HEK293 (cell line): Measurements from ENCODE around the gene SPEM1.

Experiments used
- CTCF ChIA-PET: fragments of 350-600 bp; formaldehyde crosslinking; extraction: SDS; loops from one replicate; lab custom pipeline; 2021; ENCODE audit warnings: antibody characterized with exemption; lab: Yijun Ruan, JAX
- POLR2A ChIA-PET: fragments of 300-600 bp; formaldehyde crosslinking; extraction: SDS; loops from one replicate; lab custom pipeline; 2020; ENCODE audit warnings: antibody characterized with exemption, inconsistent platforms; lab: Yijun Ruan, JAX
- H3K27ac ChIP-seq: fragments of 200-500 bp; sonication (Bioruptor generic); 2 replicates; pipeline ENCODE4 v1.5.1; 2014; ENCODE audit warnings: low read depth, low read length, control low read depth, inconsistent platforms; ENCODE audit errors: extremely low read depth
- H3K36me3 ChIP-seq, 2 experiments: fragments of 200-500 bp in 1 of 2; sonication (Bioruptor generic) in 1 of 2; 1 replicate in 1 of 2; 2 replicates in 1 of 2; pipeline ENCODE4 v1.5.1; 2014 to 2017; ENCODE audit warnings: inconsistent platforms in 2 of 2, low read length in 2 of 2; ENCODE audit not compliant: control insufficient read depth in 2 of 2, insufficient read depth in 1 of 2
- H3K4me1 ChIP-seq: fragments of 200-500 bp; sonication (Bioruptor generic); 2 replicates; pipeline ENCODE4 v1.5.1; 2014; ENCODE audit warnings: mild to moderate bottlenecking, low read length, inconsistent platforms; ENCODE audit not compliant: control insufficient read depth, insufficient read depth
- H3K4me3 ChIP-seq: 2 replicates; pipeline ENCODE4 v1.5.1; 2011; ENCODE audit warnings: low read depth, mild to moderate bottlenecking, control low read depth, low read length, moderate library complexity
- H3K9me3 ChIP-seq: fragments of 200-500 bp; sonication (Bioruptor generic); 2 replicates; pipeline ENCODE4 v1.5.1; 2014; ENCODE audit warnings: low read depth, low read length, inconsistent platforms; ENCODE audit not compliant: control insufficient read depth, insufficient read depth
- KLF16 ChIP-seq: fragments of 450-650 bp; formaldehyde crosslinking; IDR thresholded peaks from 2 replicates; pipeline ENCODE4 v1.5.1; 2017; ENCODE audit warnings: missing biosample characterization, missing genetic modification characterization
- KLF7 ChIP-seq: fragments of 450-650 bp; formaldehyde crosslinking; IDR thresholded peaks from 2 replicates; pipeline ENCODE4 v1.5.1; 2016; ENCODE audit warnings: missing biosample characterization, missing genetic modification characterization, borderline replicate concordance
- OSR2 ChIP-seq: fragments of 450-650 bp; formaldehyde crosslinking; IDR thresholded peaks from 2 replicates; pipeline ENCODE4 v1.5.1; 2016; ENCODE audit warnings: missing biosample characterization, missing genetic modification characterization
- SETDB1 ChIP-seq: IDR thresholded peaks from one replicate; pipeline ENCODE4 v1.6.1; 2017; ENCODE audit warnings: mild to moderate bottlenecking, low read length, moderate library complexity, mixed read lengths; ENCODE audit not compliant: insufficient read length
- SP7 ChIP-seq: fragments of 450-650 bp; formaldehyde crosslinking; IDR thresholded peaks from 2 replicates; pipeline ENCODE4 v1.5.1; 2016; ENCODE audit warnings: missing biosample characterization, missing genetic modification characterization
- TSHZ1 ChIP-seq: fragments of 450-650 bp; formaldehyde crosslinking; IDR thresholded peaks from 2 replicates; pipeline ENCODE4 v1.5.1; 2016; ENCODE audit warnings: missing biosample characterization, missing genetic modification characterization, borderline replicate concordance
- YY2 ChIP-seq: fragments of 450-650 bp; formaldehyde crosslinking; IDR thresholded peaks from 2 replicates; pipeline ENCODE4 v1.5.1; 2016; ENCODE audit warnings: missing biosample characterization, missing genetic modification characterization
- ZBTB48 ChIP-seq: fragments of 450-650 bp; formaldehyde crosslinking; IDR thresholded peaks from 2 replicates; pipeline ENCODE4 v1.5.1; 2016; ENCODE audit warnings: missing biosample characterization, missing genetic modification characterization
- ZFP37 ChIP-seq: fragments of 450-650 bp; formaldehyde crosslinking; IDR thresholded peaks from 2 replicates; pipeline ENCODE4 v1.5.1; 2016; ENCODE audit warnings: missing biosample characterization, missing genetic modification characterization
- ZNF138 ChIP-seq: fragments of 450-650 bp; formaldehyde crosslinking; IDR thresholded peaks from 2 replicates; pipeline ENCODE4 v1.5.1; 2016; ENCODE audit warnings: missing biosample characterization, missing genetic modification characterization, borderline replicate concordance
- ZNF148 ChIP-seq: fragments of 450-650 bp; formaldehyde crosslinking; IDR thresholded peaks from 2 replicates; pipeline ENCODE4 v1.5.0; 2017; ENCODE audit warnings: missing biosample characterization, missing genetic modification characterization, borderline replicate concordance
- ZNF175 ChIP-seq: fragments of 450-650 bp; formaldehyde crosslinking; IDR thresholded peaks from 2 replicates; pipeline ENCODE4 v1.5.1; 2016; ENCODE audit warnings: missing biosample characterization, missing genetic modification characterization
- ZNF211 ChIP-seq: fragments of 450-650 bp; formaldehyde crosslinking; IDR thresholded peaks from 2 replicates; pipeline ENCODE4 v1.5.1; 2016; ENCODE audit warnings: low read depth, missing biosample characterization, missing genetic modification characterization
- ZNF23 ChIP-seq: fragments of 450-650 bp; formaldehyde crosslinking; IDR thresholded peaks from 2 replicates; pipeline ENCODE4 v1.5.1; 2016; ENCODE audit warnings: missing biosample characterization, missing genetic modification characterization, borderline replicate concordance
- ZNF302 ChIP-seq: fragments of 450-650 bp; formaldehyde crosslinking; IDR thresholded peaks from 2 replicates; pipeline ENCODE4 v1.5.1; 2016; ENCODE audit warnings: missing biosample characterization, missing genetic modification characterization, low read depth
- ZNF366 ChIP-seq: fragments of 450-650 bp; formaldehyde crosslinking; conservative IDR thresholded peaks from 2 replicates; pipeline ENCODE4 v1.5.1; 2016; ENCODE audit warnings: missing biosample characterization, missing genetic modification characterization
- ZNF394 ChIP-seq: fragments of 450-650 bp; formaldehyde crosslinking; IDR thresholded peaks from 2 replicates; pipeline ENCODE4 v1.5.1; 2016; ENCODE audit warnings: missing biosample characterization, missing genetic modification characterization, mild to moderate bottlenecking, moderate library complexity, borderline replicate concordance
- ZNF423 ChIP-seq: fragments of 450-650 bp; formaldehyde crosslinking; IDR thresholded peaks from 2 replicates; pipeline ENCODE4 v1.5.1; 2016; ENCODE audit warnings: missing biosample characterization, missing genetic modification characterization
- ZNF433 ChIP-seq: fragments of 450-650 bp; formaldehyde crosslinking; IDR thresholded peaks from 2 replicates; pipeline ENCODE4 v1.5.1; 2016; ENCODE audit warnings: missing biosample characterization, missing genetic modification characterization, low read depth
- ZNF558 ChIP-seq: fragments of 450-650 bp; formaldehyde crosslinking; IDR thresholded peaks from 2 replicates; pipeline ENCODE4 v1.5.1; 2016; ENCODE audit warnings: missing biosample characterization, missing genetic modification characterization
- ZNF660 ChIP-seq: fragments of 450-650 bp; IDR thresholded peaks from 2 replicates; pipeline ENCODE4 v1.5.1; 2018; ENCODE audit warnings: missing biosample characterization, mild to moderate bottlenecking, missing genetic modification characterization
- ZNF747 ChIP-seq: fragments of 450-650 bp; formaldehyde crosslinking; IDR thresholded peaks from 2 replicates; pipeline ENCODE4 v1.5.1; 2016; ENCODE audit warnings: missing biosample characterization, missing genetic modification characterization
- ZNF792 ChIP-seq: fragments of 450-650 bp; formaldehyde crosslinking; IDR thresholded peaks from 2 replicates; pipeline ENCODE4 v1.5.1; 2016; ENCODE audit warnings: missing biosample characterization, missing genetic modification characterization
- TF ChIP-seq, protein P1 (sequence below): fragments of 450-650 bp; formaldehyde crosslinking; IDR thresholded peaks from 2 replicates; pipeline ENCODE4 v1.5.1; 2016; ENCODE audit warnings: missing biosample characterization, missing genetic modification characterization
- TF ChIP-seq, protein P2 (sequence below): fragments of 450-650 bp; formaldehyde crosslinking; IDR thresholded peaks from 2 replicates; pipeline ENCODE4 v1.5.1; 2017; ENCODE audit warnings: missing biosample characterization, missing genetic modification characterization
- TF ChIP-seq, protein P3 (sequence below): fragments of 450-650 bp; formaldehyde crosslinking; IDR thresholded peaks from 2 replicates; pipeline ENCODE4 v1.5.1; 2016; ENCODE audit warnings: missing biosample characterization, missing genetic modification characterization
- TF ChIP-seq, protein P4 (sequence below): fragments of 450-650 bp; formaldehyde crosslinking; IDR thresholded peaks from 2 replicates; pipeline ENCODE4 v1.5.1; 2016; ENCODE audit warnings: missing biosample characterization, missing genetic modification characterization

SPEM1 gene

GRCh38 chr17:7374353-7374752, 45.8 kb upstream of the SPEM1 start (continued):
- TF ChIP-seq ZNF433: no peak
- TF ChIP-seq SP7 (tag by site-specific recombination): no peak
- no peak for TF ChIP-seq ZNF660 (tag by site-specific recombination)
- TF ChIP-seq ZNF211 (tag by site-specific recombination): no peak
- no peak for TF ChIP-seq OSR2 (tag by site-specific recombination)
- no peak for TF ChIP-seq ZNF366 (tag by site-specific recombination)
- no peak for TF ChIP-seq ZNF302
- TF ChIP-seq, protein P1, sequence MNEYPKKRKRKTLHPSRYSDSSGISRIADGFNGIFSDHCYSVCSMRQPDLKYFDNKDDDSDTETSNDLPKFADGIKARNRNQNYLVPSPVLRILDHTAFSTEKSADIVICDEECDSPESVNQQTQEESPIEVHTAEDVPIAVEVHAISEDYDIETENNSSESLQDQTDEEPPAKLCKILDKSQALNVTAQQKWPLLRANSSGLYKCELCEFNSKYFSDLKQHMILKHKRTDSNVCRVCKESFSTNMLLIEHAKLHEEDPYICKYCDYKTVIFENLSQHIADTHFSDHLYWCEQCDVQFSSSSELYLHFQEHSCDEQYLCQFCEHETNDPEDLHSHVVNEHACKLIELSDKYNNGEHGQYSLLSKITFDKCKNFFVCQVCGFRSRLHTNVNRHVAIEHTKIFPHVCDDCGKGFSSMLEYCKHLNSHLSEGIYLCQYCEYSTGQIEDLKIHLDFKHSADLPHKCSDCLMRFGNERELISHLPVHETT: no peak
- TF ChIP-seq, protein P2, sequence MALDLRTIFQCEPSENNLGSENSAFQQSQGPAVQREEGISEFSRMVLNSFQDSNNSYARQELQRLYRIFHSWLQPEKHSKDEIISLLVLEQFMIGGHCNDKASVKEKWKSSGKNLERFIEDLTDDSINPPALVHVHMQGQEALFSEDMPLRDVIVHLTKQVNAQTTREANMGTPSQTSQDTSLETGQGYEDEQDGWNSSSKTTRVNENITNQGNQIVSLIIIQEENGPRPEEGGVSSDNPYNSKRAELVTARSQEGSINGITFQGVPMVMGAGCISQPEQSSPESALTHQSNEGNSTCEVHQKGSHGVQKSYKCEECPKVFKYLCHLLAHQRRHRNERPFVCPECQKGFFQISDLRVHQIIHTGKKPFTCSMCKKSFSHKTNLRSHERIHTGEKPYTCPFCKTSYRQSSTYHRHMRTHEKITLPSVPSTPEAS (tag by site-specific recombination): no peak
- TF ChIP-seq ZFP37 (tag by site-specific recombination): no peak
- TF ChIP-seq ZNF175 (tag by site-specific recombination): no peak
- TF ChIP-seq ZBTB48 (tag by site-specific recombination): no peak
- TF ChIP-seq ZNF747 (tag by site-specific recombination): no peak
- no peak for TF ChIP-seq YY2 (tag by site-specific recombination)
- TF ChIP-seq ZNF138: no peak
- TF ChIP-seq, protein P3, sequence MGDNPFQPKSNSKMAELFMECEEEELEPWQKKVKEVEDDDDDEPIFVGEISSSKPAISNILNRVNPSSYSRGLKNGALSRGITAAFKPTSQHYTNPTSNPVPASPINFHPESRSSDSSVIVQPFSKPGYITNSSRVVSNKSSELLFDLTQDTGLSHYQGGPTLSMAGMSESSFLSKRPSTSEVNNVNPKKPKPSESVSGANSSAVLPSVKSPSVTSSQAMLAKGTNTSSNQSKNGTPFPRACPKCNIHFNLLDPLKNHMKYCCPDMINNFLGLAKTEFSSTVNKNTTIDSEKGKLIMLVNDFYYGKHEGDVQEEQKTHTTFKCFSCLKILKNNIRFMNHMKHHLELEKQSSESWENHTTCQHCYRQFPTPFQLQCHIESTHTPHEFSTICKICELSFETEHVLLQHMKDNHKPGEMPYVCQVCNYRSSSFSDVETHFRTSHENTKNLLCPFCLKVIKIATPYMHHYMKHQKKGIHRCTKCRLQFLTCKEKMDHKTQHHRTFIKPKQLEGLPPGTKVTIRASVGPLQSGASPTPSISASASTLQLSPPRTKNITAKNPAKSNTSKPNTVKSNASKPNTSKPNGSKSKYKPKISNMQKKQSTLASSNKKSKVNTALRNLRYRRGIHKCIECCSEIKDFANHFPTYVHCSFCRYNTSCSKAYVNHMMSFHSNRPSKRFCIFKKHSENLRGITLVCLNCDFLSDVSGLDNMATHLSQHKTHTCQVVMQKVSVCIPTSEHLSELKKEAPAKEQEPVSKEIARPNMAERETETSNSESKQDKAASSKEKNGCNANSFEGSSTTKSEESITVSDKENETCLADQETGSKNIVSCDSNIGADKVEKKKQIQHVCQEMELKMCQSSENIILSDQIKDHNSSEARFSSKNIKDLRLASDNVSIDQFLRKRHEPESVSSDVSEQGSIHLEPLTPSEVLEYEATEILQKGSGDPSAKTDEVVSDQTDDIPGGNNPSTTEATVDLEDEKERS: peak; percentile 50; the same call in 1 of the 2 replicates
- TF ChIP-seq ZNF148 (tag by site-specific recombination): no peak
- TF ChIP-seq, all 188 proteins: peak for 4

DNA sequence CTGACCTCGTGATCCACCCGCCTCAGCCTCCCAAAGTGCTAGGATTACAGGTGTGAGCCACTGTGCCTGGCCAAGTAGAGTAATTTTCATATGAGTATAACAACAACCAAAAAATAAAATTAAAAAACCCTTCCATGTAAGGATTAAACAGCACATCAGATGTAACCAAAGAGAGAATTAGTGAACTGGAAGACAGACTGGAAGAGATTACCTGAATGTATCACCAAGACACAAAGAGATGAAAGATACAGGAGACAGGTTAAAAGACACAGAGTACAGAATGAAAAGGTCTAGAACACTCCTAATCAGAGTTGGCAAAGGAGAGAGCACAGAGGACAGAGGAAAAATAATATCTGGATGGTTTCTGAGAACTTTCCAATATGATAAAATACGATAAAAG, 41.0 kb upstream of the SPEM1 start:
- CTCF ChIA-PET: no interaction called here
- POLR2A ChIA-PET: no interaction called here
- TF ChIP-seq ZNF423: no peak
- no peak for TF ChIP-seq TSHZ1 (tag by site-specific recombination)
- TF ChIP-seq KLF7: no peak
- TF ChIP-seq ZNF747 (tag by site-specific recombination): no peak
- TF ChIP-seq SETDB1: peak; percentile 20
- peak; percentile 77 for TF ChIP-seq ZNF558 (tag by site-specific recombination)
- no peak for TF ChIP-seq KLF16 (tag by site-specific recombination)
- no peak for TF ChIP-seq ZNF394 (tag by site-specific recombination)
- TF ChIP-seq, protein P4, sequence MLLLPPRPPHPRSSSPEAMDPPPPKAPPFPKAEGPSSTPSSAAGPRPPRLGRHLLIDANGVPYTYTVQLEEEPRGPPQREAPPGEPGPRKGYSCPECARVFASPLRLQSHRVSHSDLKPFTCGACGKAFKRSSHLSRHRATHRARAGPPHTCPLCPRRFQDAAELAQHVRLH (tag by site-specific recombination): 0 out of 2 replicates have a peak, but pooled peaks have one; percentile 39
- no peak for TF ChIP-seq ZNF23 (tag by site-specific recombination)
- no peak for TF ChIP-seq ZNF792 (tag by site-specific recombination)

More for the DNA sequence above, 41.0 kb upstream of the SPEM1 start:
- Histone ChIP-seq H3K4me3 (no peak overlapping the region), H3K9me3 (no peaks in the 10 kb centered on the region), H3K4me1 (no peaks in the 10 kb centered on the region), H3K36me3 (no peaks in the 10 kb centered on the region), H3K27ac (no peak overlapping the region)
